Measurements from ENCODE around the gene FOXE3.

Gene FOXE3

DNA sequence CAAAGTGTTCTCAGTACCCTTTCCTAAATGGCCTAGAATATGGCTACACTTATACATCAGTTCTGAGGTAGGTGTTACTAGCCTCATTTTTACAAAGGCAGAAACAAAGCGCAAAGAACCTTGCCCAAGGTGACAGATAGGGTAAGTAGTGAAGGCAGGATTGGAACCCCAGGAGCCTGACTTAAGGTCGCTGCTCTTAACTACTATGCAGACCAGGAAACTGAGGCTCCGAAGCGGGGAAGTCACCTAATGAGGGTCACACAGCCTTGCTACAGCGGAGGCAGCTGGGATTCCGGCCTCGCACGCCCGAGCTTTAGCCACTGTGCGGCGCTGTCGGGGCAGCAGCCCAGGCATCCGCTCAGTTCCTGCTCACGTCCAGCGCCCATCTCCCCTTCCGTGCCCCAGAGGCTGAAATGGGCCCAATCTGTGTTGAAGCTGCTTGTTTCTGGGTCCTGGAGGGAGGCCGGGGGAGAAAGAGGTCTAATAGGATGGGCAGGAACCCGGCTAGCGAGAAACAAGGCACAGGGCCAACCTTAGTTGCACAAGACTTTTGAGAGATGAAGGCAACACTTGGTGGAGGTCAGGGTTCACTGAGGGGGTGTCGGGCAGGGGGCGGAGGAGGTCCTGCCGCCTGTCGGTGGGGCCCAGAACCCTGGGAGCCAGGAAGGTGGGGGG lies 20.4 kb downstream of the FOXE3 start:
- peak; percentile 75 for DNase-seq

DNA sequence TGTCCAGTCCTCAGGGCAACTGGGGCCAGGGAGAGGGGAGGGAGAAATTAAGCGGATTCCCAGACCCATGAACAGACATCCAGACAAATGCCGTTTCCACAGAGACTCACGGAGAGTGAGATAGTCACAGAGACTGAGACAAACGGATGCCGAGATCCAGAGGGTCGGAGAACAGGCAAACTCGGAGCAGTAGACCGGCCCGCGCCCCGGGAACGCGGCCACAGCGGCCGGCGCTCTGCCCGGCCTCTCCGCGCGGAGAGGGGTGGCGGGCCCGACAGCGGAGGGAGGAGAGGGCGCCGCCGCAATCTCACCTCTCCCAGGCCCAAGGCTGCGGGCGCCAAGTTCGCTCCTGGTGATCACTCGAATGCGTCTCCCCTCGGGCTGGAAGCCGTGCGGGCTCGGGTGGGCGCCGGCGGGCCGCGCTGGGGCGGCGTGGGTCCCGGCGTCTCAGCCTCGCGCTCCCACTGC lies 20.9 kb downstream of the FOXE3 start:
- peak; percentile 30 for DNase-seq

DNA sequence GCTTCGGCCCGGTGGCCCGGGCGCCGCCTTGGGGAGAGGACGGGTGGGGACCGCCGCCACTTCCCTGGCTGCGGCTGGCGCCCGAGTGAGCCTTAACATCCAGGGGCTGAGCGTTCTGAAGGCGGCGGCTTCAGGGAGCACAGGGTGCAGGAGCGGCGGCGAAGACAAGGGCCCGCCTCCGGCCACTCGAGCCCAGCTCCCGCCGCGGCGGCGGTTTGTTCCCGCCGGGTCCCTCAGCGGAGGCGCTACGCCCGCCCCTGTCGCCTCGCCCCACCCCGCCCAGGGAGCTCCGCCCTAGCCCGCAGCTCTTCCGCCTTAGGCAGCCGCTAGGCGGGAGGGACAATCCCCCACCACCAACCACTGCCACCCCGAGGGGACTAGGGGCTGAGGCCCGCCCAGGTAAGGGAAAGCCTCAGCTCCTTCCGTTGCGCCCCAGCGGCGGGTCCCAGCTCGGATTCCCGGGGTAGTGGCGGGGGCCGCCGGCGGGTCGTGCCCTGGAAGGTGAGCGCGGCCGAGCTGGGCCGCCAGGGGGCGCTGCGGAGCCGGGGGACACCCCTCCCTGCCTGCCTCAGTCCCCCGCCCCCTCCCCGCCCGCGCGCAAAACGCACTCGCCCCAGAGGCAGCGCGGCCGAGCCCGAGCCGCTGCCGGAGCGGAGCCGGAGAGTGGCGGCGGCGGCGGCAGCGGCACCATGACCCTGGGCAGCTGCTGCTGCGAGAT lies 21.5 kb downstream of the FOXE3 start, which contains the start of gene FOXD2:
TSS of gene FOXD2 (plus strand) at position 598 of the 718 bp plus-strand sequence. CDS start at position 690, 92 bp downstream.
- DNase-seq: peak; percentile 81

DNA sequence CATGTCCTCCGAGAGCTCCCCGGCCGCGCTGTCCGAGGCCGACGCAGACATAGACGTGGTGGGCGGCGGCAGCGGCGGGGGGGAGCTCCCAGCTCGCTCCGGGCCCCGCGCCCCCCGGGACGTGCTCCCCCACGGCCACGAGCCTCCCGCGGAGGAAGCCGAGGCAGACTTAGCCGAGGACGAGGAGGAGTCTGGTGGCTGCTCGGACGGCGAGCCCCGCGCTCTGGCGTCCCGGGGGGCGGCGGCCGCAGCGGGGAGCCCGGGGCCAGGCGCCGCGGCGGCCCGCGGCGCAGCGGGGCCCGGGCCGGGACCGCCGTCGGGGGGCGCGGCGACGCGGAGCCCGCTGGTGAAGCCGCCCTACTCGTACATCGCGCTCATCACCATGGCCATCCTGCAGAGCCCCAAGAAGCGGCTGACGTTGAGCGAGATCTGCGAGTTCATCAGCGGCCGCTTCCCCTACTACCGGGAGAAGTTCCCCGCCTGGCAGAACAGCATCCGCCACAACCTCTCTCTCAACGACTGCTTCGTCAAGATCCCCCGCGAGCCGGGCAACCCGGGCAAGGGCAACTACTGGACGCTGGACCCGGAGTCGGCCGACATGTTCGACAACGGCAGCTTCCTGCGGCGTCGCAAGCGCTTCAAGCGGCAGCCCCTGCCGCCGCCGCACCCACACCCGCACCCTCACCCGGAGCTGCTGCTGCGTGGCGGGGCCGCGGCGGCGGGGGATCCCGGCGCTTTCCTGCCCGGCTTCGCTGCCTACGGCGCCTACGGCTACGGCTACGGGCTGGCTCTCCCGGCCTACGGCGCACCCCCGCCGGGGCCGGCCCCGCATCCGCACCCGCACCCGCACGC lies 22.3 kb downstream of the FOXE3 start:
- DNase-seq: no peak

DNA sequence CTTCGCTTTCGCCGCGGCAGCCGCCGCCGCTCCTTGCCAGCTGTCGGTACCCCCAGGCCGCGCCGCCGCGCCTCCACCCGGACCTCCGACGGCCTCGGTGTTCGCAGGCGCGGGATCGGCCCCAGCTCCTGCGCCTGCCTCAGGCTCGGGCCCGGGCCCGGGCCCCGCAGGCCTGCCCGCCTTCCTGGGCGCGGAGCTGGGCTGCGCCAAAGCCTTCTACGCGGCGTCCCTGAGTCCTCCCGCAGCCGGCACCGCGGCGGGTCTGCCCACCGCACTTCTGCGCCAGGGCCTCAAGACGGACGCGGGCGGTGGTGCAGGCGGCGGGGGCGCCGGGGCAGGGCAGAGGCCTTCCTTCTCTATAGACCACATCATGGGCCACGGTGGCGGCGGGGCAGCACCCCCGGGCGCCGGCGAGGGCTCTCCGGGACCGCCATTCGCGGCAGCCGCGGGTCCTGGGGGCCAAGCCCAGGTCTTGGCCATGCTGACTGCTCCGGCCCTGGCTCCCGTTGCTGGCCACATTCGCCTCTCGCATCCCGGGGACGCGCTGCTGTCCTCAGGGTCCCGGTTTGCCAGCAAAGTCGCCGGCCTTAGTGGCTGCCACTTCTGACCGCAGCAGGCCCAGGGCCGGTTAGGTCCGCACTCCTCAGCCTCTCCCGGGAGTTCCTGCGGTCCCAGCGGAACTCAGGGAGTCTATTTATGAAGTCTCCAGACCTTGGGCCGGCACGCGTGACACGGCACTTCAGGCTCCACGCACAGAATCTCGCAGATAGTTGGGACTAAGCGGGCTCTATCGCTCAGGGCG lies 23.1 kb downstream of the FOXE3 start:
- DNase-seq: no peak

DNA sequence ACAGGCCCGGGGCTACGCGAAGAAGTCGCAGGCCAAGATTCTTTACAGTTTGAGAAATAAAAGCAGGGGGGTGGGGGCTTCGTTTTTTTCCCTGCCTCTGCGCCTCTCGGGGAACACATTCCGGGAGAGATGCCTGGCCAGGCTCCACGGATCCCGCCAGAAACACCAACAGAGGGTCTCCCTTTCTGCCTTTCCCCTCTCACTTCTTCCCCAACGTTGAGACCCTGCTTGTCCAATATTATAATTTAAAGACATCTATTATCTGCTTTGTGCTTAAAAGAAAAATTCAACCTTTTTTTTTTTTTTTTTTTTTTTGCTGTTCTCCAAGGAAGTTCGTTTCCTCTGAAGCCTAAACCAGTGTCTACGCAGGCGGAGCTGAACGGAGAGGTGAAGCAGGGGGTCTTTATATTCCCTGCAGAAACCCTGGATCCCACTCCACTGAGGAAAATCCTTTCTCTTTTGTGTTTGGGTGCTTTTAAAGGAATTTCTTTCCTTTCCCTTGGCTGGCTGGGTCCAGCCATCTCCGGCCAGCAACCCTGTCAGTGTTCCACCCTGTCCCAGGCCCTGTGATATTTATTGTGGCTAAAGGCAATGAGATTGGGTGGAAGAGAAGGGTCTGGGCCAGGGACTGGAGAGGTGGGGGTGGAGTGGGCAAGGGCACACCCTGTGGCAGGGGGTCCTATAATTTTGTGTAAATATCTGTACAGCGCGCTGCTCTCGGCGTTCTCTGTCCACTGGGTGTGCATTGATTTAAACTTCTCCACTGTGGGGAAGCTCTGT lies 23.9 kb downstream of the FOXE3 start:
- no peak for DNase-seq

DNA sequence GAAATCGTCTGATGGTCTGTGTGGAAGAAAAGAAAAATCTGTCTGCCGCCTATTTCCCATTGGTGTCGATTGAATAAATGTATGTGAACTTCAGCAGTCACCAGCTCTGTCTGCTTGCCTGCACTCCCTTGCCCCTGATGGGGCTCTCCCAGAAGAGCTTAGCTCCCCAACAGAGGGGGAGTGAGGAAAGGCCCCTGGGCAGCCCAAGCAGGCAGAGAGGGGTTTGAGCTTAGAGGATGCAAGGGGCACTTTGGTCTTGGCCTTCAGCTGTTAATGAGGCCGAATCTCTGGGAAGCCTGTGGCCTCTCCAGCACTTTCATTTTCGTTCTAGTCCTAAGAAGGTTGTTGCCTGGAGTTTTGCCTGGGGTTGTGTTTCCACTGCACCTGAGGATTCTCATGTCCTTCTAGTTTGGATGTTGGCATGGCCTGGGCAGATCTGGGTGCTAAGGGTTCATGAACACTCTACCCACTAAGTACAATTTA lies 24.6 kb downstream of the FOXE3 start:
- no peak for DNase-seq

DNA sequence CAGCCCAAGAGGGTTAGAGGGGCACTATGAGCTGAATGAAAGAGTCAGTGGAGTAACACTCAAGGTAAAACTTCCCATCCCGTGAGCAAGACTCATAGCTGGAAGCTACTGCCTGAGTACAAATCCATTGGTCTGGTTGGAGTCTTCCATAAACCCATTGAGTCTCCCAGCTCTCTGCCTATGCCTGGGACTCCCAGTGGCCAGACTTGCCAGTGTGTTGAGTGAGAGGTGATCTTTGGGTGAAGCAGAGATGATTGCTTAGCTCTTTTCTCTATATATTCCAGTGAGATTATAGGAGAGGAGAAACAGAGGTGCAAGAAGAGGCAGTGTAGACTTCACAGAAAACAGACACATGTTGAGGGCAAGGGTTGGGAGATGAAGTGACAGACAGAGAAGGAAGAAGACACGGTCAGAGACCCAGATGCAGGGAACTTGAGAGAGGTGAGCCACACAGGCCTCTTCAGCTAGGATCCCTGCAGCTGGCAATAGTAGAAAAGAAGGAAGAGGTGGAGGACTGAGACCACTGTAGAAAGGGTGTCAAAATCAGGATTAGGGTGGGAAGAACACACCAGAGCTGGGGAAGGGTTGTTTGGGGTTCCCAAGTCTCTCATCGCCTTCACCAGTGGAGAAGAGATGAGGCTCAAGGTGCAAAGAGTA lies 25.5 kb downstream of the FOXE3 start:
- no peak for DNase-seq

DNA sequence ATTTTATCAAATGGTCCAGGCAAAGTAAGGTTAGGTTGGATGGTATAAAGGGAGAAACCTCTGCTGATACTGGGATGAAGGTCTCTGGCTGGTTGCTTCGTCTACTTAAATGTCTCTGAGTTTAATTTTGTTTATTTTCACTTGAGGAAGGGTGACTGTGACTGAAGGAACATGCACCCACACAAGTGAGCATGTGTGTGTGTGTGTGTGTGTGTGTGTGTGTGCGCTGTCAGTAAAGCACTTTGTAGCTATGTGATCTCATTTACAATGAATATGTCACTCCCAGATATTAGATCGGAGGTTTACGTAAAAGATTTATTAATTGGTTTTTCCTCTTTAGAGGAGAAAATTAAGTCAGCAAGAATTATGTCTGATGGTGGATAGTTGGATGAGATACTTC lies 26.1 kb downstream of the FOXE3 start:
- no peak for DNase-seq

DNA sequence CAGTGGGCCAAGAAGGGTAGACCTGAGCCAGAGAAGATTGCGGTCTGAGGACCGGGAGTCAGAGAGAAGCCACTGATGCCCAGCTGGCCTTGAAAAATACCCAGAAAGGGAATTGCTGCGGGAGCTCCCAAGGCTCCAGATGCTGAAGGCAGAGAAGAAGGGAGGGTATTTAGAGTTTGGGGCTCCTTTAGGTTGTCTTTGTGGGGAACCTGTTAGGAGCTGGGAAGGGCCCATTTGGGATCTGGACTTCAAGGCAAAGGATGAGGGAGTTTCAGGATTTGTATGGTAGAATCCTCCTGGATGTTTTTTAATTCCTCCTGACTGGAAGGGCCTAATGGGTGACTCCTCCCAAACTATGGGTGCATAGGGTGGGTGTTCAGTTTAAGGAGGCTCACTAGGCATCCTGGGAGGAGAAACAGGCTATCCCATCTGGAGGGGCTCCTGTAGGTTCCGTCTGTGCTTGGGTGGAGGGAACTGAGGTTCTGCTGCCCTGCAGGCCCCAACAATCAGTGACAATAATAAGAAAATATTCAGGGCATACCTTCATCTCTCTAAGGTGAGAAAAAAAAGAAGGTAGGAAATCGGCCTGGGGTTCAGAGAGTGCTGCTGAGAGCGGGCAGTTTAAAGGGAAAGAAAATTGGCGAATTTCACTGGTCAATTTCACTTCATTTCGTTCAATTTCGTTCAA lies 26.9 kb downstream of the FOXE3 start:
- no peak for DNase-seq

DNA sequence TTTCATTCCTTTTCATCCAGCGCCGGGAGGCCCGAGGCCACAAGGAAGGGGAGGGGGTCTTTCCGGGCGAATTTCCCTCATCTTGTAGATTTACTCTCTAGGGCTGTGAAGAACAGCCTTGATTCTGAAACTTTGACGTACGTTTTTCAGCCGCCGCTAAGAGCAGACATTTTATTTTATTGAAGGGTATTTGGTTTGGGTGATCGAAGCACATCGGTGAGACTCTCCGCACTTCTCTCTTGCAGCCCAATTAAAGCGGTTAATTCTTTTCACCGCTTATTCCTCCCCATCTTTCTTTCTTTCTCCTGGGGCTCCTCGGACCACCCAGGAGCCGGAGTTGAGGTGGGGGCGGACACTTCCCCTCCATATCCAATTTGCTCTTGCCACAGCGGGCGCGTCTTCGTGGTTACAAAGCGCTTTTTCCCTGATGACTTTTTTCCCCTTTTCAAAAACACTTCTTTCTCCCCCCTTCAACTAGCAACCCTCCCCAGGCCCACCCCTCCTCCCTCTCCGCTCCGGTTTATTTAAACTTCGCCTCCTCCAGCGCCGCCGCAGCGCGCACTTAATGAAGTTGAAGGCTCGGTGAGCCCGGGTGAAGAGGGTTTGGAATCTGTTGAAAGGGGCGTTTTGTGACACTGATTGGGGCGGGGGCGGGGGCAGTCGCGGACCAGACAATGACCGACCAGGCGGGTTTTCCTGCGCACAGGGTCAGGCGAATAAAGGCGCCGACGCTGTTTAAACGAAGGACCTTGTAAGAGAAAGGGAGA lies 27.6 kb downstream of the FOXE3 start:
- DNase-seq: no peak

DNA sequence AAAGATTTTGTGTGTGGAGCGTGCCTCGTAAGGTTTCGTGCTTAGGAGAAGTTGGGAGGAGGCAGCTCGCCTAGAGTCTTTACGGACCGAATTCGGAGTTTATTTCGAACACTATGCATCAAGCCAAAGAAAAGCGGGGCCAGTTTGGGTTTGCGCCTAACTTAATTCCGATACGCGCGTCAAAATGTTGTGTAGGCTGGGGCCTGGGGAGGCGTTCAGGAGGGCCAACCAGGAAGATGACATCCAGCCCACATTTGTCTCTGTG lies 28.1 kb downstream of the FOXE3 start:
- DNase-seq: no peak

DNA sequence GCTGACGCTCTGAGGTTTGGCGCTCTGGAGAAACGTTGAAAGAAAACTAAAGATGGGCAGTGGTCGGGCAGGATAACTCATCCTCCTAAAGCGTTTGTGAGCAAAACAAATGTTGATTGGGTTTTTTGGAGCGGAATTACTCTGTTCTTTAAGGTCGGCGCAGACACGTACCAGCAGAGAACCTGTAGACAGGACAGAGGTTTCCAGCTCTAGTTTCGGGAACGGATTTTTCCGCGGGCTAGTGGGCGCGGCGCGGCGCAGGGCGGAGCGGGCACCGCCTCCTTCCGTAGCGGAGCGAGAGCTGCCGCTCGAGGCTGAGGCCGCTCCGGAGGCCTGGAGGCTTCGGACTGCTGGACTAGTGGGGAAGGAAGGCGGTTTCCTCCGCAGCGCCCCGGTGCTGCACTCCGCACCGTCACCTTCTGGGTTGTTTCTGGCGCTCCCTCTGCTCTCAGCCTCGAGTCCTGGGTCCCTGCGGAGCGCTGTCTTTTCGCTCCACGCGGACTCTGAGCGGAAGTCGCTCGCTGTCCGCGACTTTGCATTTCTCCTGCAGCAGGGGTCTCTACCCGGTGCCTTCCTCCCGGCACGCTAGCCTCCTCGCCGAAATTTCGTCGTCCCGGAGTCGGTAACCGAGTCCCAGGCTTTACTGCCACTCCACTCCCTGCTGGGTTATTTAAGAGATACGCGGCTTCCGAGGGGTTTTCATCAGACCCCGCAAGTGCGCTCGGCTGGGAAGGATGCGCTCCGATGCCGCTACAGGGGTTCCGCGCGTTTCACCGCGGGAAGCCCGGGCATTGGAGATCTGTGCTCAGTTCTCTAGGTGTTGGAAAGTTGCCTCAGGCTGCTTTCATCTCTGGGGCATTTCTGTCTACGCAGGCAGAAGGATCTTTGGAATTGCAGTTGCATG lies 28.7 kb downstream of the FOXE3 start:
- DNase-seq: no peak

DNA sequence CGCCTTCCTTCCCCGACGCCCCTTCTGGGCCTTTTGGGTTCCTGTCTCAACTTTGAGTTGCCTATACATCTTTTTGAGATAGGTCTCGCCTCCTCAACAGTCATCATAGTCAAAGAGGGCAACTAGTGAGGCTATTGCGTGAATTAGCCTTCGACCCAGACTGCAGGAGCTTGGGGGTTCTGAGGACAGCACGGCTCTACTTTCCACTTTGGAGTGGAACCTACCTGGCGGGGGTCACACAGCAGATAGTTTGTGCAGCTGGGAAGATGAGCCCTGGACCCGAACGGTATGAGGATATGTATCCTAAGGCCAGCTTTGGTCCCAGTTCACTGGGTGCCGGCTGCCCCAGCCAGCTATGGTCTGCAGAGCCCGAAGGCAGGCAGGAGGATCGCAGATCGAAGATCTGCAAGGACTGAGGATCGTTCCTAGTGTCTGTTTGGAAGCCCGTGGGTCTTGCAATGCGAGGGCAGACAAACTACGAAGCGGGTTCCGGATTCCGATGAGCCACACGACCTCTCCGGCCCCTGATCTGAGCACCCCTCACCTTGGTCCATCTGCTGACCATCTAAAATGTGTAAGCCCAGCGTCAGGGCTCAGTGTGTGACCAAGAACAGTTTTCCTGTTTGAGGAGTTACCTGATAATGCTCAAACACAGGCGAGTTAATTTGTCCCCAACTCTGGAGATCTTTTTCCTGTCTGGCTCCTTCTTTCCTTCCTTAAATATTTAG lies 29.9 kb downstream of the FOXE3 start:
- no peak for DNase-seq

DNA sequence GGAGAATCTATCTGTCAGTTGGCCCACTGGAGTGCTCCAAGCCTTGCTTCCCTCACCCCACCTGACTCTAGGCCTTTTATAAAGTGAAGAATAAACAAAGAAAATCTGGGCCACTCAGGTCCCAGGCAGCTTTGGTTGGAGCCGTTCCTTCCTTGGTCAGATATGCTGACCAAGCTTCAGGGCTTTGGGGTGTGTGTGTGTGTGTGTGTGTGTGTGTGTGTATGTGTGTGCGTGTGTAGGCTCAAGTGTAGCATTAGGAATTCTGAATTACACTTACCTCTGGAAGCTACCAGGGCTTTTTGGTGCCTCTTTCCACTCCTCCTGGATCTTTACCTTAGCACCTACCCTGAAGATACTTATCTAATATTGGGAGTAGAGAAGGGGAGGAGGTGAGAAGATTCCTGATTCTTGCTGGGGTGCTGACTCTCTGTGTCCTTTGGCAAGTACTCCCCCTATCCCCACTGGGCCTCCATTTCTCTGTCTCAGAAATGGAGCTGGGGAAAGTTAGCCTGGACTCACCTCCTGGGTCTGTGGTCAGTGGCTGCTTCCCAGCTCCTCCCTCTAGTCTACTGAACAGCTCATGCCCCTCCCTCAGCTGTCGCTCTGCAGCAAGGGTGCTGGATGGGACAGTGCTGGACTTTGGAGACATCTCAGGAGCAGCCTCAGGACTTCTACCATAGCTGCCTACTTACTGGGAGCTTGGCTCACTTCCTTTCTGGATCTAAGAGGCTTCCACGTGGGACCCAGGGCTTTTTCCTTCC lies 32.6 kb downstream of the FOXE3 start:
- no peak for DNase-seq

DNA sequence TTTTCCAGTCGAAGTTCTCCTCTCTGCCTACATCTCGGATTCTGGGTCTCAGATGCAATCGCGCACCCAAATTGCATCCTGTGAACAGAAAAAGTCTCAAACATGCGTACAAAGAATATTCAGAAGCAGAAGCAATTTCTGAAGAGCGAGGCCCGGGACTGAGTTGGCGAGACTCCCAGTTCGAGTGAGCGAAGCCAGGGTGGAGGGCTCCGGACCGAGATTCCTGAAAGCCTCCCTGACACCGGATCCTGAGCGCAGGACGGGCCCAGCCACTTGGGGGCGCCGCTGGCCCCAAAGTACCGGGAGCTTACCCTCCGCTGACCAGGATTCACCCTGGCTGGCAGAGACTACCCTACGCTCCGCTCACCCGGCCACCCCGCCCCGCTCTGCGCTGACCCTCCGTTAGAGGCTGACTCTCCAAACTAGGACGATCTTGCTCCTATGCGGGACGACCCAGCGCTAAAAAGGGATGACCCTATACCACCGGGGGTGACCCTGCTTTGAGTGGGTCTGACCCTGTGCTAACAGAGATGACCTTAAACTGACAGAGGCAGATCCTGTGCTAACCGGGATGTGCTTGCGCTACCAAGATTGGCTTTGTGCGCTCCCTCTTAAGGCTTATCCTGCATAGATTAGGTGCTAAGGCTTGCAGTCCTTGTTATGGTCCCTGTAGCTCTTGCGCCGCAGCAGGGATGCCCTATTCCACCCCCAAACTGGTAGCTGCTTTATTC lies 33.9 kb downstream of the FOXE3 start:
- no peak for DNase-seq

DNA sequence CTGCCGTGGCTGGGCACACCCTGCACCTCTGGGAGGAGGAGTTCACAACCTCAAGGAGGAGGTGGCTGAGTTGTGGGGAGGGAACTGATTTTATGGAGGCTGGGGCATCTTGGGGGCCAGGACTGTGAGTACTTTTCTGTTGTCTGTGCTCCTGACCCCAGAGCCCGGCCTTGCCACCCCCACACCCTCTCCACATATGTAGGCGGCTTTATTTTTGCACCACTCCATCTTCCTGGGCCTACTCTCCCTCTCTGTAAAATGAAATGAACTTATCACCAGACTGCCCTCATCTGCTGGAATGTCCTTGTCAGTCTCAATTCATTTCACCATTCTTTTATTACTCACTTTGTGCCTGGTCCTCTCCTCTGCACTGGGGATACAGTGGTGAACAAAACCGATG lies 34.5 kb downstream of the FOXE3 start:
- DNase-seq: no peak

All from HCEC 1CT (cell line).